Stimulated activated CD8-positive, alpha-beta memory T cell treated with anti-CD3 and anti-CD28 coated beads, Interleukin-2, amount 100 ng/mL, for 1 hour (primary cell): ENCODE results near the gene DOK6.

Source experiments
- DNase-seq, 2 donors: peaks; one replicate each; pipeline ENCODE4 v3.0.0-alpha.2; 2020; ENCODE audit warnings: low read depth in 2 of 2

The DOK6 gene

GRCh38 chr18:69752737-69753380, 352.2 kb downstream of the DOK6 start:
- no peak for DNase-seq

GRCh38 chr18:69754108-69754507, 353.4 kb downstream of the DOK6 start:
- no peak for DNase-seq

- no peak for DNase-seq
Measured at GRCh38 chr18:69755041-69755440, 354.4 kb downstream of the DOK6 start.

GRCh38 chr18:69755856-69756496, 355.3 kb downstream of the DOK6 start:
- no peak for DNase-seq

- no peak for DNase-seq
Measured at GRCh38 chr18:69757733-69758132, 357.0 kb downstream of the DOK6 start.

GRCh38 chr18:69758458-69758857, 357.8 kb downstream of the DOK6 start:
- DNase-seq: no peak

- no peak for DNase-seq
Measured at GRCh38 chr18:69759046-69759445, 358.4 kb downstream of the DOK6 start.

GRCh38 chr18:69763002-69763401, 362.3 kb downstream of the DOK6 start:
- DNase-seq: no peak

GRCh38 chr18:69763821-69764220, 363.1 kb downstream of the DOK6 start:
- no peak for DNase-seq

- no peak for DNase-seq
Measured at GRCh38 chr18:69770238-69770637, 369.6 kb downstream of the DOK6 start.

GRCh38 chr18:69774831-69775230, 374.1 kb downstream of the DOK6 start:
- no peak for DNase-seq

GRCh38 chr18:69777248-69777647, 376.6 kb downstream of the DOK6 start:
- no peak for DNase-seq

- no peak for DNase-seq
Measured at GRCh38 chr18:69778680-69779079, 378.0 kb downstream of the DOK6 start.

- no peak for DNase-seq
Measured at GRCh38 chr18:69780851-69781250, 380.2 kb downstream of the DOK6 start.

- DNase-seq: no peak
Measured at GRCh38 chr18:69784815-69785214, 384.1 kb downstream of the DOK6 start.

GRCh38 chr18:69785466-69785865, 384.8 kb downstream of the DOK6 start:
- DNase-seq: no peak

- DNase-seq: no peak
Measured at GRCh38 chr18:69786427-69786826, 385.7 kb downstream of the DOK6 start.

- no peak for DNase-seq
Measured at GRCh38 chr18:69787825-69788547, 387.3 kb downstream of the DOK6 start.

- DNase-seq: no peak
Measured at GRCh38 chr18:69789794-69790193, 389.1 kb downstream of the DOK6 start.

- DNase-seq: no peak
Measured at GRCh38 chr18:69790649-69791048, 390.0 kb downstream of the DOK6 start.

- DNase-seq: no peak
Measured at GRCh38 chr18:69795791-69796190, 395.1 kb downstream of the DOK6 start.

GRCh38 chr18:69804776-69805501, 404.3 kb downstream of the DOK6 start:
- no peak for DNase-seq
